Neutrophil (primary cell): ENCODE results near the gene RGS3.

Experiments
- H3K27ac ChIP-seq: fragments of 200-600 bp; sonication (generic); 2 replicates; pipeline ENCODE4 v1.5.1; 2016; ENCODE audit warnings: mild to moderate bottlenecking, moderate library complexity
- H3K27me3 ChIP-seq: fragments of 200-600 bp; sonication (generic); 2 replicates; pipeline ENCODE4 v1.6.0; 2016; ENCODE audit warnings: mild to moderate bottlenecking
- H3K36me3 ChIP-seq: fragments of 200-600 bp; sonication (generic); 2 replicates; pipeline ENCODE4 v1.5.1; 2017
- H3K4me1 ChIP-seq, 2 experiments: fragments of 200-600 bp in 1 of 2; sonication (generic) in 1 of 2; 1 replicate in 1 of 2; 2 replicates in 1 of 2; pipeline versions ENCODE4 v1.5.1 to v1.6.1; 2013 to 2016; ENCODE audit warnings: low read depth in 1 of 2, low read length in 1 of 2, mild to moderate bottlenecking in 1 of 2, moderate library complexity in 1 of 2; ENCODE audit not compliant: control insufficient read depth in 1 of 2, insufficient read depth in 1 of 2
- H3K4me3 ChIP-seq, 2 experiments: fragments of 200-600 bp in 1 of 2; sonication (generic) in 1 of 2; 1 replicate in 1 of 2; 2 replicates in 1 of 2; pipeline ENCODE4 v1.5.1; 2013 to 2016; ENCODE audit warnings: low read depth in 1 of 2, low read length in 1 of 2, mild to moderate bottlenecking in 1 of 2, moderate library complexity in 1 of 2
- H3K9me3 ChIP-seq: fragments of 200-600 bp; sonication (generic); 2 replicates; pipeline ENCODE4 v1.5.1; 2016
- TF ChIP-seq, protein P1 (sequence below): fragments of 200-600 bp; sonication (generic); IDR thresholded peaks from 2 replicates; pipeline ENCODE4 v1.5.1; 2016; ENCODE audit warnings: antibody characterized with exemption

The RGS3 gene

DNA sequence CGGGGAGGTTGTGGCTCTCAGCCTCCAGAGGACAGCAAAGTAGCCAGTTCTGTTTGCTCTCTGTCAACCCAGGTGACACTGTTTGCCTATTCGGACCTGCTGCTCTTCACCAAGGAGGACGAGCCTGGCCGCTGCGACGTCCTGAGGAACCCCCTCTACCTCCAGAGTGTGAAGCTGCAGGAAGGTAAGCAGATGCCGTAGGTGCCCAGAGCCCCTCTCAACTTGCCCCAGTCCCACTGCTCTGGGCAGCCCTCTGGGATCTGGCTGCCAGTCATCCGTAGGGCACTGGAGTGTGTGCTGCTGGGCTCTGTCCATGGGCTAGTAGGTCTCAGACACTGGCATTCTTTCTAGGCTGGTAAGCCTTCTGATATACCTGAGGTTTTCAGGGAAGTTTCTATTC, 59.3 kb downstream of the RGS3 start:
- Histone ChIP-seq H3K9me3 (no peaks in the 10 kb centered on the region), H3K27me3 (no peaks in the 10 kb centered on the region), H3K36me3 (no peaks in the 10 kb centered on the region), H3K4me3 (no peak overlapping the region), H3K27ac (no peak overlapping the region), H3K4me1 (peaks cover 9 to 13% of the 10 kb centered on the region in 2 experiments)
- TF ChIP-seq, protein P1, sequence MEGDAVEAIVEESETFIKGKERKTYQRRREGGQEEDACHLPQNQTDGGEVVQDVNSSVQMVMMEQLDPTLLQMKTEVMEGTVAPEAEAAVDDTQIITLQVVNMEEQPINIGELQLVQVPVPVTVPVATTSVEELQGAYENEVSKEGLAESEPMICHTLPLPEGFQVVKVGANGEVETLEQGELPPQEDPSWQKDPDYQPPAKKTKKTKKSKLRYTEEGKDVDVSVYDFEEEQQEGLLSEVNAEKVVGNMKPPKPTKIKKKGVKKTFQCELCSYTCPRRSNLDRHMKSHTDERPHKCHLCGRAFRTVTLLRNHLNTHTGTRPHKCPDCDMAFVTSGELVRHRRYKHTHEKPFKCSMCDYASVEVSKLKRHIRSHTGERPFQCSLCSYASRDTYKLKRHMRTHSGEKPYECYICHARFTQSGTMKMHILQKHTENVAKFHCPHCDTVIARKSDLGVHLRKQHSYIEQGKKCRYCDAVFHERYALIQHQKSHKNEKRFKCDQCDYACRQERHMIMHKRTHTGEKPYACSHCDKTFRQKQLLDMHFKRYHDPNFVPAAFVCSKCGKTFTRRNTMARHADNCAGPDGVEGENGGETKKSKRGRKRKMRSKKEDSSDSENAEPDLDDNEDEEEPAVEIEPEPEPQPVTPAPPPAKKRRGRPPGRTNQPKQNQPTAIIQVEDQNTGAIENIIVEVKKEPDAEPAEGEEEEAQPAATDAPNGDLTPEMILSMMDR = no peak

DNA sequence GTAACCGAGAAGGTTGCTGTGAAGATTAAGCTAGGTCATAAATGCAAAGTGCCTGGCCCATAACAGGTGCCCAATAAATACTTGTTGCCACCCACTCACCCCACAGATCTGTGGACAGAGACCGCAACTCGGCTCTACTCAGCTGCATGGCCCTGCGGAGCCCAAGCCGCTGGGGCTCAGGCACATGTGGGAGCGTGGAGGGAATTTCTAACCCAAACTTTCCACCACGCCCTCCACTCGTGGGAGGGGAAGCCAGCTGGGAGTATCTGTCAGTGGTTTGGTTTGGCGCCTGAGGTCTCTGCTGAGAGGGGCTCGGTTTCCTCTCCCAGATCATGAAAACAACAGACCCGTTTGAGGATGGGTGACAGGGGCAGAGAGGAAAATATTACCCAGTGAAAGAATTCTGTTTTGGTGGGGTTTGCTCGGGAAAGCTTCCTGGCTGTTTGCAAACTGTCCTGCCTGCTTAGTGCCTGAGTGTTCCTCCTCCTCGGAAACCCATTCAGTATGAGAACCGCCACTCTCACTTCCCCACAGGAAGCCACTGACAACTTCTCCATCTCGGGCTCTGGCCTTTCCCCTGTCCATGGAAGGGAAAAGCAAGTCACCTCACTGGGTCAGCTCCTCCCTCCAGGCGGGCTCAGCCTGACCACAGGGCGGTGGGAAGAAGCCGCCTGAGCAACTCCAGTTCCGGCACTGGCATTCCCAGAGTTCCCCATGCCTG, 60.1 kb downstream of the RGS3 start:
- Histone ChIP-seq H3K27me3 (no peaks in the 10 kb centered on the region), H3K4me1 (peaks cover 9 to 13% of the 10 kb centered on the region in 2 experiments), H3K27ac (peak overlapping the region; percentile 31), H3K4me3 (no peak overlapping the region), H3K9me3 (no peaks in the 10 kb centered on the region), H3K36me3 (no peaks in the 10 kb centered on the region)
- TF ChIP-seq, protein P1 = no peak

DNA sequence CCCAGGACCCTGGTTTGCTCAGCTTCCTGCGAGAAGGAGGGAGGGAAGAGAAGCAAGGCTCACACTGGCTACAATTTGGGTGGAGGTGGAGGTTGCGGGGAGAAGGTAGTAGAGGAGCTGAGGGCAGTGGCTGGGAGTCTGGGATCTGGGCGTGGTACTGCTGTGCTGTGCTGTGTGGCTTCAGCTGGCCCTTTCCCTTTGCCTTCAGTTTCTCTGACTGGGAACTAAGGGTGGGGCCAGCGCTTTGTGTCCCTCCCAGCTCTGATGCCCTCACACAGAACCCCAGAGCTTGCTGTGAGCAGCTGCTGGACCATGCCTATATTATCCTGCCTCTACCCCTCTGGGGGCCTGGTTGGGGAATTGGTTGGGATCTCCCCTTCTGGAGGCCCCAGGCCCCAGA, 60.9 kb downstream of the RGS3 start:
- Histone ChIP-seq H3K9me3 (no peaks in the 10 kb centered on the region), H3K36me3 (no peaks in the 10 kb centered on the region), H3K4me3 (no peak overlapping the region), H3K4me1 (peaks cover 9 to 13% of the 10 kb centered on the region in 2 experiments), H3K27ac (no peak overlapping the region), H3K27me3 (no peaks in the 10 kb centered on the region)
- TF ChIP-seq, protein P1 = no peak

DNA sequence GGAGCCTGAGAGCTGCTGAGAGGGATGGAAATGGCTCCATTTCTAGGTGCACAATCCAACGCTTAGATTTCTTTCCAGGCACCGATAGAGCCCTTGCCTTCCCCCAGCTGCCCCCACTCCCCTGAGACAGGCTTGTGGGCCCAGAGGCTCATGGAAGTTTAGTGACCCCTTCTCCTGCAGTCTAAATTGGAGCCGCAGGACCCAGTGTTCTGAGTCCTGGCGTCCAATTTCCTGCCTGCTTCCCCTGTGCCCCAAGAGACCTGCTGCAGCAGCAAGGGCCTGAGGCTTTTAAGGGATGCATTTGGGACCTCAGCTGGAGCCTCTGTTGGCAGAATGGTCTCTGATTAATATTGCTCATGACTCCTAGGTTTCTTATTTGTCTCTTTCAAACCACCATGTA, 61.7 kb downstream of the RGS3 start:
- Histone ChIP-seq H3K36me3 (no peaks in the 10 kb centered on the region), H3K9me3 (no peaks in the 10 kb centered on the region), H3K4me3 (no peak overlapping the region), H3K27ac (no peak overlapping the region), H3K27me3 (no peaks in the 10 kb centered on the region), H3K4me1 (peaks cover 9 to 13% of the 10 kb centered on the region in 2 experiments)
- TF ChIP-seq, protein P1 = no peak

DNA sequence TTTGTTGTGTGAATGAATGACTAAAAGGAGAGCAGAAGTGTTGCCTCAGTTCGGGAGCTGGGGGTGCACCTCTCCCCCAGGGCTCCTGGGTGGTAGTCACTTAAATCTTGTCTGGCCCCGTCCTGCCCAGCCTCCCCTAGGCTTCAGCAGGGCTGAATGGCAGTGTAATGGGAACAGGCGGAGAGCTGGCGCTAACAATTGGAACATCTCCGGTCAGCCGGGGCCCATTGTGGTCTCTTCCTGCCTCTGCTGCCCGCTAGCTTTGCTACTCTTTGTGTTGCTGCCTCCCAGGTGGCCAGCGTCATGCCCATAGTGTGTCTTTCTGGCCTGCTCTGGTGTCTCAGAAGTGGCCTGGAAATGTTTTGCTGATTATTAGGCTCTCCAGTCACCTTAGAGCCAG, 62.3 kb downstream of the RGS3 start:
- Histone ChIP-seq H3K27me3 (no peaks in the 10 kb centered on the region), H3K4me3 (no peak overlapping the region), H3K27ac (no peak overlapping the region), H3K36me3 (no peaks in the 10 kb centered on the region), H3K4me1 (peaks cover 9 to 13% of the 10 kb centered on the region in 2 experiments), H3K9me3 (no peaks in the 10 kb centered on the region)
- TF ChIP-seq, protein P1 = no peak
